K562 (cell line): ENCODE measurements around the gene C1QL2. TPM values are rescaled to one million over a fixed set of nuclear protein-coding genes. Genes with fewer than 3 reads are reported as not detected.

Experiments
- CBFA2T2 ChIP-seq: fragments of 450-650 bp; conservative IDR thresholded peaks from 2 replicates; pipeline ENCODE4 v1.6.1; 2017; ENCODE audit warnings: mild to moderate bottlenecking
- DLX4 ChIP-seq: fragments of 250-450 bp; sonication (Bioruptor Pico); IDR thresholded peaks from 2 replicates; pipeline ENCODE4 v1.6.1; 2021; ENCODE audit warnings: mild to moderate bottlenecking
- E4F1 ChIP-seq: fragments of 250-450 bp; sonication (Bioruptor Pico); IDR thresholded peaks from 2 replicates; pipeline ENCODE4 v1.5.0; 2021; ENCODE audit warnings: mild to moderate bottlenecking, borderline replicate concordance
- JUND ChIP-seq, 2 experiments: IDR thresholded peaks; 2 replicates in 1 of 2; 3 replicates in 1 of 2; pipeline ENCODE4 v1.6.1; 2011; ENCODE audit warnings: borderline replicate concordance in 2 of 2, low read depth in 2 of 2, low read length in 2 of 2, improper control_type of control experiment in 1 of 2, missing biosample characterization in 1 of 2, missing genetic modification characterization in 1 of 2, missing genetic modification reagents in 1 of 2
- MGA ChIP-seq: fragments of 450-650 bp; IDR thresholded peaks from 2 replicates; pipeline ENCODE4 v1.6.1; 2016; ENCODE audit warnings: mild to moderate bottlenecking, moderate library complexity
- MIER1 ChIP-seq: fragments of 450-650 bp; IDR thresholded peaks from 2 replicates; pipeline ENCODE4 v1.6.1; 2016; ENCODE audit warnings: antibody characterized with exemption, mild to moderate bottlenecking, low read depth
- MTA2 ChIP-seq: fragments of 450-650 bp; IDR thresholded peaks from 2 replicates; pipeline ENCODE4 v1.6.1; 2016; ENCODE audit warnings: low read depth
- NEUROD1 ChIP-seq: fragments of 150-350 bp; IDR thresholded peaks from 2 replicates; pipeline ENCODE4 v1.6.1; 2014; ENCODE audit warnings: borderline replicate concordance, low read length, low read depth; ENCODE audit not compliant: partially characterized antibody
- SNIP1 ChIP-seq: fragments of 450-650 bp; IDR thresholded peaks from 2 replicates; pipeline ENCODE4 v1.7.1; 2017; ENCODE audit warnings: low read depth, mild to moderate bottlenecking
- ZNF512 ChIP-seq: IDR thresholded peaks from 2 replicates; pipeline ENCODE4 v1.6.1; 2016; ENCODE audit warnings: missing genetic modification characterization, missing compliant biosample characterization
- polyA plus RNA-seq, 8 experiments: library from polyadenylated mRNA; depleted of rRNA in 4 of 8; stranded (reverse) in 5 of 8; unstranded in 3 of 8; fragments of >200 nt; fragmentation: Nextera tagmentation in 2 of 8; fragmentation: Illumina TruSeq in 1 of 8; extraction: Ambion mirVana in 2 of 8; extraction: Trizol in 1 of 8; gene quantifications; 2 replicates each; pipeline versions ENCODE4 v1.2.1 to v1.2.3, GENCODE V29; 2011 to 2014; ENCODE audit warnings: inconsistent platforms in 1 of 8, missing spikeins in 1 of 8
- total RNA-seq, 7 experiments: library from RNA; depleted of rRNA in 6 of 7; stranded (reverse); fragments of >200 nt in 6 of 7; fragmentation: Illumina TruSeq in 2 of 7; extraction: Trizol in 2 of 7; gene quantifications; 2 replicates each; pipeline versions ENCODE4 v1.2.1 to v1.2.3, GENCODE V29; 2011 to 2021; ENCODE audit warnings: low replicate concordance in 1 of 7

C1QL2 gene
- total and polyA plus RNA-seq, 9 of the 15 experiments (the other 6 are each of a cell fraction or from before 2014, with no cell fraction given), result not detected

- TF ChIP-seq MGA (peak; percentile 38), CBFA2T2 (0 out of 2 replicates have a peak, but pooled peaks have one; percentile 2), MTA2 (no peak), ZNF512 (tag) (no peak), E4F1 (CRISPR knock-in tag) (no peak), SNIP1 (no peak), DLX4 (CRISPR knock-in tag) (no peak), JUND (IDR thresholded peaks at IDR 0.05; ENCODE audit: borderline replicate concordance, low read depth, low read length) (0 out of 2 replicates have a peak, but pooled peaks have one; percentile 24), JUND (tag; IDR thresholded peaks at IDR 0.05; ENCODE audit: borderline replicate concordance, low read depth, low read length) (no peak), NEUROD1 (no peak), MIER1 (no peak)
Measured at GRCh38 chr2:119184512-119184911, 26.0 kb upstream of the C1QL2 start (continued).
